Skeletal muscle tissue (tissue), 4 donors: ENCODE results near the gene GBE1. TPM values are rescaled to one million over a fixed set of nuclear protein-coding genes. Genes with fewer than 3 reads are reported as not detected.

Experiments
- H3K27ac ChIP-seq: one replicate; pipeline ENCODE4 v1.7.0; 2013; ENCODE audit warnings: mild to moderate bottlenecking, low read depth, low read length, inconsistent platforms
- H3K27me3 ChIP-seq, 3 donors: one replicate each; pipeline ENCODE4 v1.7.0; 2013; ENCODE audit warnings: low read length in 3 of 3; ENCODE audit not compliant: control insufficient read depth in 3 of 3, insufficient read depth in 3 of 3
- H3K36me3 ChIP-seq, 3 donors: one replicate each; pipeline ENCODE4 v1.7.0; 2013; ENCODE audit warnings: low read length in 3 of 3; ENCODE audit not compliant: control insufficient read depth in 3 of 3, insufficient read depth in 3 of 3
- H3K4me1 ChIP-seq, 3 donors: one replicate each; pipeline ENCODE4 v1.7.0; 2013; ENCODE audit warnings: low read length in 3 of 3, mild to moderate bottlenecking in 3 of 3; ENCODE audit not compliant: control insufficient read depth in 3 of 3, insufficient read depth in 3 of 3
- H3K4me3 ChIP-seq, 3 donors: one replicate each; pipeline ENCODE4 v1.7.0; 2013; ENCODE audit warnings: low read length in 3 of 3
- H3K9ac ChIP-seq, 3 donors: one replicate each; pipeline ENCODE4 v1.7.0; 2013; ENCODE audit warnings: low read length in 3 of 3, mild to moderate bottlenecking in 3 of 3, moderate library complexity in 2 of 3, low read depth in 1 of 3
- H3K9me3 ChIP-seq, 3 donors: one replicate each; pipeline ENCODE4 v1.7.0; 2013; ENCODE audit warnings: low read length in 3 of 3; ENCODE audit not compliant: control insufficient read depth in 3 of 3
- total RNA-seq: library from RNA; depleted of rRNA; stranded (reverse); fragments of >200 nt; gene quantifications from one replicate; pipeline ENCODE4 v1.2.3, GENCODE V29; 2014
- donor health status: Osteomylitis.

The GBE1 gene
- total RNA-seq, 1 donor from 2014 or later = 26.1 TPM

- Histone ChIP-seq H3K27me3 (no peaks in the 10 kb centered on the region), H3K4me1 (no peaks in the 10 kb centered on the region), H3K4me3 (no peak overlapping the region), H3K9ac (no peak overlapping the region), H3K27ac (no peak overlapping the region), H3K36me3 (peaks cover 0 to 3% (median 0%) of the 10 kb centered on the region in 3 donors), H3K9me3 (no peaks in the 10 kb centered on the region)
These were observed 203.3 kb downstream of the GBE1 start for GRCh38 chr3:81558106-81558505.

GRCh38 chr3:81554801-81555200 lies 206.6 kb downstream of the GBE1 start:
- Histone ChIP-seq H3K36me3 (peaks cover 0 to 2% (median 2%) of the 10 kb centered on the region in 3 donors), H3K9me3 (no peaks in the 10 kb centered on the region), H3K27ac (no peak overlapping the region), H3K4me3 (no peak overlapping the region), H3K9ac (no peak overlapping the region), H3K27me3 (no peaks in the 10 kb centered on the region), H3K4me1 (no peaks in the 10 kb centered on the region)

DNA sequence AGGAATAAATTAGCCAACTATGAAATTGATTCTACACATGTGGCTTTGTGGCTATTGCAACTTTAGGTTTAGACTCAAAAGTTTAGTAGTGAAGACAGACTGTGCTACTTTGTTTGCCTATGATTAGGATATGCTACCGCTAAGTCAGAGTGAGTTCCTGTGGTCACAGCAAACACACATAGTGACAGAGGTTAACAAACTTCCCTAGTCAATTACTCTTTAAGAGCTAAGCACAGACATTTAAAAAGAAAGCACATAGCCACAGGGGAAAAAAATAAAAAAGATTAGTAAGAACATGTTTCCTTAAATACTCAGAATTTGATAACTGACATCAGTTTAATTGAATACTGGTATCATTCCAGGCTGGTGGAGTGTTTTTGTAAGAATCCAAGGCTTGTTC lies 207.1 kb downstream of the GBE1 start:
- no peak overlapping the region for H3K9ac ChIP-seq
- no peak overlapping the region for H3K27ac ChIP-seq
- no peaks in the 10 kb centered on the region for H3K27me3 ChIP-seq
- no peak overlapping the region for H3K4me3 ChIP-seq
- no peaks in the 10 kb centered on the region for H3K9me3 ChIP-seq
- H3K4me1 ChIP-seq = no peaks in the 10 kb centered on the region
- peaks cover 0 to 2% (median 2%) of the 10 kb centered on the region in 3 donors for H3K36me3 ChIP-seq

DNA sequence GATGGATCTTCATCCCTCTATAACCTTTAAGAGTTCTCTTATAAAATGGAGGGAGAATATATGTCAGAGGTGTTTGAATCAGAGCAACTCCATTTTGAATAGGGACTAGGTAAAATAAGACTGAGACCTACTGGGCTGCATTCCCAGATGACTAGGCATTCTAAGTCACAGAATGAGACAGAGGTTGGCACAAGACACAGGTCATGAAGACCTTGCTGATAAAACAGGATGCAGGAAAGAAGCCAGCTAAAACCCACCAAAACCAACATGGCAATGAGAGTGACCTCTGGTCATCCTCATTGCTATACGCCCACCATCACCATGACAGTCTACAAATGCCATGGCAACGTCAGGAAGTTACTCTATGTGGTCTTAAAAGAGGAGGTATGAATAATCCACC lies 211.0 kb downstream of the GBE1 start:
- Histone ChIP-seq H3K9me3 (no peaks in the 10 kb centered on the region), H3K36me3 (peaks cover 0 to 2% (median 2%) of the 10 kb centered on the region in 3 donors), H3K27ac (no peak overlapping the region), H3K27me3 (no peaks in the 10 kb centered on the region), H3K4me1 (no peaks in the 10 kb centered on the region), H3K4me3 (no peak overlapping the region), H3K9ac (no peak overlapping the region)

GRCh38 chr3:81549831-81550230 lies 211.6 kb downstream of the GBE1 start:
- Histone ChIP-seq H3K9me3 (no peaks in the 10 kb centered on the region), H3K27me3 (no peaks in the 10 kb centered on the region), H3K4me1 (no peaks in the 10 kb centered on the region), H3K4me3 (no peak overlapping the region), H3K27ac (no peak overlapping the region), H3K36me3 (peaks cover 0 to 2% (median 2%) of the 10 kb centered on the region in 3 donors), H3K9ac (no peak overlapping the region)

- no peaks in the 10 kb centered on the region for H3K4me1 ChIP-seq
- peaks cover 0 to 2% (median 2%) of the 10 kb centered on the region in 3 donors for H3K36me3 ChIP-seq
- H3K27ac ChIP-seq = no peak overlapping the region
- no peaks in the 10 kb centered on the region for H3K9me3 ChIP-seq
- no peak overlapping the region for H3K4me3 ChIP-seq
- H3K27me3 ChIP-seq = no peaks in the 10 kb centered on the region
- no peak overlapping the region for H3K9ac ChIP-seq
These were observed 212.1 kb downstream of the GBE1 start for GRCh38 chr3:81549388-81549787.

DNA sequence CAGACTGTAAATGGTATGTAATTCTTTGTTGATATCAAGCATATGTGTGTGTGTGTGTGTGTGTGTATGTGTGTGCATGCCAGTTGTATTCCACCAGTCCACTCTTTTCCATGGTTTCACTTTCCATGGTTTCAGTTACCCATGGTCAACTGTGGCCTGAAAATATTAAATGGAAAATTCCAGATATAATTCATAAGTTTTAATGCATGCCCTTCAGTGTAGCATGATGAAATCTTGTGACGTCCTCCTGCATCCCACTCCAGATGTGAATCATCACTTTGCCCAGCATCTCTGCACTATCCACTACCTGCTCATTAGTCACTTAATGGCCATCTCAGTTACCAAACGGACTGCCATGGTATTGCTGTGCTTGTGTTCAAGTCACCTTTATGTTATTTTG lies 215.9 kb downstream of the GBE1 start:
- H3K9me3 ChIP-seq = no peaks in the 10 kb centered on the region
- H3K4me3 ChIP-seq = no peak overlapping the region
- H3K27ac ChIP-seq = no peak overlapping the region
- H3K4me1 ChIP-seq = no peaks in the 10 kb centered on the region
- no peaks in the 10 kb centered on the region for H3K36me3 ChIP-seq
- no peaks in the 10 kb centered on the region for H3K27me3 ChIP-seq
- H3K9ac ChIP-seq = no peak overlapping the region

DNA sequence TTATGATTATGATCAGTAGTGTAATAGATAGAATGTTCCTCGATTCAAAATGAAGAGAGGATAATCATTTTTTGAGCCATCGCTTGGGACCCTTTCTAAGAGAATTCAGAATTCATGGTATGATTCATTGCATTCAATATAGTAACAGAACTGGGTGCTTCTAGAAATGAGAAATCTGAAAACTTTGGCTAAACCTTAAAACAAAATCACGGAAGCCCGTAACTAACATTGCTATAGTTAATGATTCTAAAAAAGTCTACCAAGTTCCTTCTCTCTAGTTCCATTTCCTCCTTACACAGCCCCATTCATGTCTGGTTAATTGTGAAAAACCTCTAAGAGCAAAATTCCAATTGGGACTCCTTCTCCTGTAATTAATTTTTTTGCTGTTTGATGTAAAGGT lies 217.1 kb downstream of the GBE1 start:
- Histone ChIP-seq H3K9ac (no peak overlapping the region), H3K9me3 (no peaks in the 10 kb centered on the region), H3K36me3 (no peaks in the 10 kb centered on the region), H3K27ac (no peak overlapping the region), H3K27me3 (no peaks in the 10 kb centered on the region), H3K4me1 (no peaks in the 10 kb centered on the region), H3K4me3 (no peak overlapping the region)

DNA sequence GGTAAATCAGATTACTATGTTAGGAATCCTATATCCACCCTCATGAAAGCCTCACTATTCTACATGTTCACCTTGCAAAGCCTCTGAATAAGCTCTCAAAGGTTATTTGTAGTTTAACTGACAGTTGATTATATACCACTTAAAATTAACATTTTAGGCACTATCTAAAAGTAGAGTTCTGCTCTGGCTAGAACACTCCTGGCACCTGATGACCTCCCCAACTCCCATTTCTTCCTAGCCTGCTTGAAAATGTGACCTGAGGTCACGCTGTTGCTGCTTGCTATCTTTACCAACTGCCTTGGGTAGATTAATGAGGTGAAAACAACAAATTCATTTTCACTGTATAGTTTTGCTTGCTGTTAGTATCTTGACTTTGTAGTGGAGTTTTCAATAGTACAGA lies 220.7 kb downstream of the GBE1 start:
- Histone ChIP-seq H3K27me3 (no peaks in the 10 kb centered on the region), H3K9me3 (no peaks in the 10 kb centered on the region), H3K4me1 (no peaks in the 10 kb centered on the region)

DNA sequence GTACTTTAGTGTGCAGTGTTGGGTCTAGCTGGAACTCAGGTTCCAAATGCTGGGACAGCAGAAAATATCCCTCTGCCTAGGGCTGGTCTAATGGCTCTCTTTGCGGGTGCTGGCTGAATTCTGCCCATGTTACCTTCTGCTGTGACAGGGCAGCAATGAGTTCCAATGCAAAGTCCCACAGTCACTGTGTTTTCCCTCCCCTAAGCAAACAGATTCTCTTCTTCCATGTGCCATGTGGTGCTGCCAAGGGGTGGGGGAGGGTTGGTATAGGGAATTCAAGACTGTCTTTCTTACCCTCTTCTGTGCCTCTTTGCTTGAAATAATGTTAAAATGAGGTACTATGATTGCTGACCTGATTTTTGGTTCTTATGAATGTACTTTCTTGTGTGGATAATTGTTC lies 229.6 kb downstream of the GBE1 start:
- no peak overlapping the region for H3K27ac ChIP-seq

More for the DNA sequence above, 220.7 kb downstream of the GBE1 start:
- H3K4me3 ChIP-seq = no peak overlapping the region
- H3K36me3 ChIP-seq = peaks cover 0 to 4% (median 0%) of the 10 kb centered on the region in 3 donors
- H3K9ac ChIP-seq = no peak overlapping the region
- no peak overlapping the region for H3K27ac ChIP-seq

DNA sequence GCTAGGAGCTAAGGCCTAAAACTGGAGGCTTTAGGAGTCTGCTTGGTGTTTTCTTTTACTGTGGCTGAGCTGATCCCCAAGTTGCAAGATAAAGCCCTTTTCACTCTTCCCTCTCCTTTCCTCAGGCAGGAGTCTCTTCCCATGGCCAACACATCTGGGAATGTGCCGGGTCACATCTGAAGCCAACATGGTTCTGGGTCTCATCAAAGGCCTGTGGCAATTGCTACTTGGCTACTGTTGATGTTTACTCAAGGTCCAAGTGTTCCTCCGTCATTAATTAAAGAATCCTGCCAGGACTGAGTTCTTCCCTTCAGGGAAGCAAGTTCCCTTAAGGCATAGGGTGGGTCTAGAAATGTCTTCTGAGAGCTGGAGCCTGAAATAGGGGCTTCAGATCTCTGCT lies 230.2 kb downstream of the GBE1 start:
- Histone ChIP-seq H3K27ac (no peak overlapping the region), H3K27me3 (no peaks in the 10 kb centered on the region), H3K4me1 (no peaks in the 10 kb centered on the region), H3K9ac (no peak overlapping the region), H3K4me3 (no peak overlapping the region), H3K9me3 (no peaks in the 10 kb centered on the region), H3K36me3 (peaks cover 33 to 57% (median 43%) of the 10 kb centered on the region in 3 donors)

More for the DNA sequence above, 229.6 kb downstream of the GBE1 start:
- no peak overlapping the region for H3K4me3 ChIP-seq
- H3K4me1 ChIP-seq = no peaks in the 10 kb centered on the region
- H3K36me3 ChIP-seq = peaks cover 37 to 57% (median 43%) of the 10 kb centered on the region in 3 donors
- no peak overlapping the region for H3K9ac ChIP-seq
- H3K27me3 ChIP-seq = no peaks in the 10 kb centered on the region
- no peaks in the 10 kb centered on the region for H3K9me3 ChIP-seq
